NCI-H1092 treated with DMSO at 0.1 percent for 48 hours (cell line): ENCODE data around the gene HS3ST5.
A peak's percentile ranks its signal among the peaks of the same experiment; 100 is the strongest.

ENCODE experiments used
- DNase-seq: peaks from one replicate; lab custom pipeline; 2025; lab: John Stamatoyannopoulos, UW

The HS3ST5 gene

GRCh38 chr6:114342826-114343781, at the start of gene HS3ST5:
TSS of gene HS3ST5 (minus strand) at chr6:114343023. CDS start at chr6:114062845, 280,178 bp downstream.
- peak; percentile 1 for DNase-seq

DNA sequence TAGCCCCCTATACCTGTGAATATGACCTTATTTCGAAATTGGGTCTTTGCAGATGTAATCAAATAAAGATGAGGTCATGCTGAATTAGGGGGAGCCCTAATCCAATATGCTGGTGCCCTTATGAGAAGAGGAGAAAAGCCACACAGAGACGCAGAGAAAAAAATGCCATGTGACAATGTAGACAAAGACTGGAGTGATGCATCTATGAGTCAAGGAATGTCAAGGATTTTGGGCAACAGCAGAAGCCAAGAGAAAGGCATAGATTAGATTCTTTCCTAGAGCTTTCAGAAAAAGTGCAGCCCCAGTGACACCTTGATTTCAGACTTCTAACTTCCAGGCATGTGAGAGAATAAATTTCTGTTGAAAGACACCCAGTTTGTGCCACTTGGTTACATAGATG, 47.4 kb upstream of the HS3ST5 start:
- no peak for DNase-seq

- DNase-seq: no peak
These were observed 46.3 kb upstream of the HS3ST5 start for GRCh38 chr6:114389111-114389510.

DNA sequence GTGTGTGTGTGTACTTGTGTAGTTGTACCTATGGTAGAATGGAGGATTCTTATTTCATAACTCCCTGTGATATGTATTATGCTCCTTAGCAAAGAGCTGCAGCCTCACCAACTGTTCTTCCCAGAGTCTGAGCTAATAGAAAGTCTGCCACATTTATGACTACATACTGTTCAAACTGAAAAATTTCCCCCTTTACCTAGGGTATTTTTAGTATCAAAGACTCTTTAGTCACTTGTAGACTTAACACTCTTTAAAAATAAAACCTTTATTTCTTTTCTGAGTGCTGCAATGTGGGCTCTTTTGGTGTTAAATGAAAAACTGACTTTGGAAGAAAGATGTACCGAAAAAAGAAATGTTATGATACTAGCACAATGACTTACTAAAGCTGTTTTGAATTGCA, 39.6 kb upstream of the HS3ST5 start:
- DNase-seq: no peak

GRCh38 chr6:114377881-114378280, 35.1 kb upstream of the HS3ST5 start:
- no peak for DNase-seq

DNA sequence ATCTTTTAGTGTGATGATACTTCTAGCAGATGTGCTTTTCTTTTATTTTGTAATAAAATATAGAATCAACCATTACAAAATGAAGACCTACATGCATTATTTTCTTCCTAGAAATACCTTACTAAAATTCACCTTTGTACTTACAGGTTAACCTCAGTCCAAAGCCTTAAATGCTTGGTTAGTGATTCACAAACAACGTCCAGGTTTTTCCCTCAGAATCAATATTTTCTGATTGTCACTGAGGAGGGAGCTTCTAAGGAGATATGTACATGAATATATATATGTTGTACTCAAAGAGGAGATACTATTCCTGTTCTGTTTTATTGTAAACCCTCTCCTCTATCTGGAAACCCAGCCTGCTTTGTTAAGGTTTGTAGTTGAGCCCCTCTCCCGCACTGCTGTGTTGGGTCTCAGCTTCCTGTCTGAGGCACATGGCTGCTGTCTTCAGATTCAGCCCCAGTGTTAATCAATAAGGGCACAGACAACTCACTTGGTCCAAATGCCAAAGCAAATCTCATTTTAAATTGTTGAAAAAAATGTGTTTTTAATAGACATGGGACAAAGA, 33.9 kb upstream of the HS3ST5 start:
- no peak for DNase-seq

- DNase-seq: no peak
These were observed 32.8 kb upstream of the HS3ST5 start for GRCh38 chr6:114375541-114376192.

DNA sequence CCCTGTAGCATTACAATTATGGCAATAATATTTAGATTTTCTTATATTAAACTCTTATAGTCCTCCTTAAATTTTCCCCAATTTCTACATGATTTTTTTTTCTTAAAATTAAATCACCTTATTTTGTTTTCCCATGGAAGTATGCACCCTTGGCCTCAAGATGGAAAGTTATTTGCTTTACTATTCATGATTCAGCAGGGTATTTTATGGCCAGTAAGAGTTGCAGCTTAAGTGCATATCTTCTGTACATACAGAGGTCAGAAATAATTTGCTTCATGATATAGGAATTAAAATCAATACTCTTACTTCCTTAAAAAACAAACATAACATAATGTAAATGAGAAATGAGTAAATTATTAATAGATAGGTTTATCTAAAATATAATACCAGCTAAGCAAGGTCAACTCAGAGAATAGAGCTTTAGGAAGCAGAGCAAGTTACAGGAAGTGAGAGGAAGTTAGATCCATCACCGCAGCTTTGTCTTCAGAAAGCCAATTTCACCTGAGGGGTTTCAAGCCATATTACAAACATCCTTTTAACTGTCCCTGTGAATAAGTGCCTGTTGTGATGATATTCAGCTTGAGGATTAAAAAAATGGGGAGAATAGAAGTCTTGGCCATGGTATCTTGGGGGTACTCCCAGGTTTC, 24.6 kb upstream of the HS3ST5 start:
- no peak for DNase-seq

DNA sequence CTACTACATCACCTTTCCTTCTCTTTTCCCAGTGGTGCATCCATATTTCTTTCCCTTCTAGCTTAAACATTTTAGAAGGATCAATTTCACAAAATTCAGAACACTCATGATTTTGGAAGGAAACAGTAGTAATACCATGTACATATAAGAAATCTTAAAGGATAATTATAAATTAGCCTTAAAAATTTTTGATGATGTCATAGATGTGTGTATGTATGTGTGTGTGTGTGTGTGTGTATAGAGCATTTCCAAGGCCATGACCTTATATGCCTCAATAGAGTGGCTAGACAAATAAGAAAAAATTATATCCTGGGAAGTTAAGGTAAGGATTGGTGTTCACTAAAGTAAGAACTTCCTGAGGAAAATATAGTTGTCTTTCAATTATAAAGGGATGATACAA, 24.1 kb upstream of the HS3ST5 start:
- DNase-seq: no peak

GRCh38 chr6:114364301-114364700, 21.5 kb upstream of the HS3ST5 start:
- no peak for DNase-seq

- DNase-seq: no peak
These were observed 20.1 kb upstream of the HS3ST5 start for GRCh38 chr6:114362957-114363356.

DNA sequence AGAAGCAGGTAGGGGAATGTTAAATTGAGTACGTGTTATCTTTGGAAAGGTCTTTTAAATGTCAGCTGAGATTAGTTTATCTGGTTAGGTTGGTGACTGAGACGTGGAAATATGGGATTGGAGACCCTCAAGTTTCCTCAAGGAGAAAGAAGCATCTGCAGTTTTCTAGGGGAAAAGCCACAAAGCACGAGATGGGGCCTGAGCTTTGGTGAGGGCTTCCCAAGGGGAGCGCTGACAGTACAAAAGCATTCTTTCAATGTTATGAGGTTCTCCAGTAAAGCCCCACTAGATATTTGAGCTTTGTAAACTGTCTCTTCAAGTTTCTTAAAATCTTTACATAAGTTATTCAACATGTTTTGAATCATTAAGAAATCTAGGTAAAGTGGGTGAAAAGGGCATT, 19.6 kb upstream of the HS3ST5 start:
- no peak for DNase-seq

GRCh38 chr6:114361036-114361435, 18.2 kb upstream of the HS3ST5 start:
- no peak for DNase-seq

GRCh38 chr6:114355300-114355699, 12.5 kb upstream of the HS3ST5 start:
- no peak for DNase-seq

- no peak for DNase-seq
These were observed 11.7 kb upstream of the HS3ST5 start for GRCh38 chr6:114354482-114354881.

DNA sequence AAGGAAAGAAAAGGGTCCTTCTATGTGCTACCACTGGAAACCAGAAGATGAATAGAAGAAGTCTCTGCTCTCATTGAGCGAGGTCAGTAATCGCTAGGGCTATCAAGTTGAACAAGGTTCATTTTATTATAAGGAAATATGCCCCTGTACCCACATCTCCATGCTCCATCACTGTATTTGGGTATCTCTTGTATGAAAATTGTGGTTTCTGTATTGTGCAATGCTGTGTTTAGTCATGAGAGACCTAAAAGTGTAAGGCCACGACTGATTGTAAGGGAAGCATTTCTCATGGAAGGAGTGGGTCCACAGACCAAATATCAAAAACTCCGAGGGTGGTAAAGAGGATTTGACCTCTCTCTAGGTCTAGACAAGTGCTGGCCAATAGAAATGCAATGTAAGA, 3.6 kb upstream of the HS3ST5 start:
- no peak for DNase-seq

- no peak for DNase-seq
These were observed 2.1 kb upstream of the HS3ST5 start for GRCh38 chr6:114344971-114345275.

- DNase-seq: no peak
These were observed 1.6 kb upstream of the HS3ST5 start for GRCh38 chr6:114344246-114344970.

DNA sequence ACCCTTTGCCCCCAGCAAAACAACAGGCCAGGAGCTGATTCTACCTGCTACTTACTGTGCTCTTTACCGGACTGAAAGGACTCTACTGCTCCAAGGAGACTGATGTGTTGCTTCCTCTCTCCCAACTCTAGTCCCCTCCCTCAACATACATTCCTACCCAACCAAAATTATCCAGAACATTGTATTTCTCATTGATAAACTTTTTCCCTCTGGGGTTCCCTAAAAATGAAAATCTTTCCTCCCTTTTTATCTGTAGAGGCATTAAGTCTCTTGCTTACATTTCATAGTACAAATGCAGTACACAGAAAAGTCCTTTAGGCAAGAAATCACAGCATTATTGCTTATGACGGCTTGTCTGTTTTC, 940 bp upstream of the HS3ST5 start:
- DNase-seq: no peak

DNA sequence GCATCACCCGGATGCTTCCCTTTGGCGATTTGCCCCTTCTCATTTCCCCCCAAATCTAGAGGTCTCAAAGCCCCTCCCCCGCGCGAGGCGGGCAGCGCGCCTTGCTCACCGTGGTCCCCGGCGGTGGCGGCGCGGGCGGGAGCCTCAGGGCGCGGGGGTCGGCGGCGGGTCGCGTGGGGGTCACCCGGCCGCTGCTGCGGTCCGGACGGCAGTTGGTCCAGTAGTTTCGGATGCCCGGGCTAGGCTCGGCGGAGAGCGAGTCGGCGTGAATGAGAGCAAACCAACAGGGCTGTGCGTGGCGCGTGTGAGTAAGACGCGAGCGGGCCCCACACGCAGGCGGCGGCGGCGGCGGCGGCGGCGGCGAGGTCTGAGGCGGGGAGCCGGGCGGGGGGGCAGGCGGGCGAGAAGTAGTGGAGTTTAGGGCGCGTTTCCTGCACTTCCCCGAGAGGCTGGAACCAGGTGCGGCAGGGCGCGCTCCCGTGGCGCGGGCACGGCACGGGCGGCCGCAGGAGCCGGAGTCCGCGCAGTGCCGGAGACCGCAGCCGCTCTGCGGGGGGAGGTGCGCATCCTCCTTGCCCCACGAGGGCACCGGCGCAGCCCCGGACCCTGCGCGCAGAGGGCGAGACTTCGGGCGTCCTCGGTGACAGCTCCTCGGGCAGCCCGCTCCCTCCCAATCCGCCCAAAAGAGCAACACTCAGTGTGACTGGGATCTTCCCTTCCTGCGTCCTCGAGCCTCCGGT, 567 bp downstream of the HS3ST5 start:
- no peak for DNase-seq

- no peak for DNase-seq
These were observed 3.1 kb downstream of the HS3ST5 start for GRCh38 chr6:114339706-114340105.
